C4-2B (cell line): ENCODE data around the gene CYFIP2.

Experiments
- H3K27ac ChIP-seq: fragments of 450-650 bp; 2 replicates; pipeline ENCODE4 v1.5.1; 2017
- ZFX ChIP-seq: fragments of 450-650 bp; IDR thresholded peaks from 2 replicates; pipeline ENCODE4 v1.6.1; 2017
- TF ChIP-seq, protein P1 (sequence below): fragments of 450-650 bp; conservative IDR thresholded peaks from 2 replicates; pipeline ENCODE4 v1.5.1; 2017; ENCODE audit warnings: mild to moderate bottlenecking

CYFIP2 gene

GRCh38 chr5:157371655-157372471 lies 105.9 kb downstream of the CYFIP2 start:
- TF ChIP-seq ZFX = no peak
- TF ChIP-seq, protein P1, sequence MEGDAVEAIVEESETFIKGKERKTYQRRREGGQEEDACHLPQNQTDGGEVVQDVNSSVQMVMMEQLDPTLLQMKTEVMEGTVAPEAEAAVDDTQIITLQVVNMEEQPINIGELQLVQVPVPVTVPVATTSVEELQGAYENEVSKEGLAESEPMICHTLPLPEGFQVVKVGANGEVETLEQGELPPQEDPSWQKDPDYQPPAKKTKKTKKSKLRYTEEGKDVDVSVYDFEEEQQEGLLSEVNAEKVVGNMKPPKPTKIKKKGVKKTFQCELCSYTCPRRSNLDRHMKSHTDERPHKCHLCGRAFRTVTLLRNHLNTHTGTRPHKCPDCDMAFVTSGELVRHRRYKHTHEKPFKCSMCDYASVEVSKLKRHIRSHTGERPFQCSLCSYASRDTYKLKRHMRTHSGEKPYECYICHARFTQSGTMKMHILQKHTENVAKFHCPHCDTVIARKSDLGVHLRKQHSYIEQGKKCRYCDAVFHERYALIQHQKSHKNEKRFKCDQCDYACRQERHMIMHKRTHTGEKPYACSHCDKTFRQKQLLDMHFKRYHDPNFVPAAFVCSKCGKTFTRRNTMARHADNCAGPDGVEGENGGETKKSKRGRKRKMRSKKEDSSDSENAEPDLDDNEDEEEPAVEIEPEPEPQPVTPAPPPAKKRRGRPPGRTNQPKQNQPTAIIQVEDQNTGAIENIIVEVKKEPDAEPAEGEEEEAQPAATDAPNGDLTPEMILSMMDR = no peak
- no peak overlapping the region for H3K27ac ChIP-seq

- H3K27ac ChIP-seq = no peak overlapping the region
These were observed 106.5 kb downstream of the CYFIP2 start for GRCh38 chr5:157372472-157372822.

GRCh38 chr5:157378509-157378908 lies 112.6 kb downstream of the CYFIP2 start:
- no peak for TF ChIP-seq ZFX
- TF ChIP-seq, protein P1 = peak; percentile 18
- H3K27ac ChIP-seq = no peak overlapping the region

More at GRCh38 chr5:157372472-157372822, 106.5 kb downstream of the CYFIP2 start:
- TF ChIP-seq, protein P1 = no peak
- TF ChIP-seq ZFX = no peak

GRCh38 chr5:157379983-157380382 lies 114.1 kb downstream of the CYFIP2 start:
- TF ChIP-seq, protein P1 = no peak
- no peak for TF ChIP-seq ZFX
- H3K27ac ChIP-seq = no peak overlapping the region

DNA sequence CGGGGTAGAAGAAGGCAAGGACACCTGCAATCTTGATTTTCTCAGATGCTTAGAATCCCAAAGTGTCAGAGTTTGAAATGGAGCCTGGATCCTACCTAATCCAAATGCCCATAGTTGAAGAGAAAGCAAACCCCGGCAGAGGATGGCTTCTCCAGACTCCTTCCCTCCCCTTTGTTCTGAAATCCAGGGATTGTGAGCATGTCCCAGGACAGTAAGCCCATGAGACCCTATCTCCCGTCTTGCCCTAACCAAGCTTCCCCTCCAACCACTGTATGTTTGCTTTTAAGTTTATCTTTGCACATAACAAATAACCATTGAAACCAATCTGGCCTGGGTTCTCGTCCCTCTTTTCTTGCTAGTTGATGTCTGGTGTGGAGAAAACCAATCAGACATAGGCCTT lies 115.8 kb downstream of the CYFIP2 start:
- TF ChIP-seq, protein P1 = no peak
- TF ChIP-seq ZFX = no peak
- H3K27ac ChIP-seq = no peak overlapping the region

GRCh38 chr5:157382996-157383800 lies 117.3 kb downstream of the CYFIP2 start:
- H3K27ac ChIP-seq = no peak overlapping the region

More at GRCh38 chr5:157382996-157383800, 117.3 kb downstream of the CYFIP2 start:
- no peak for TF ChIP-seq ZFX
- TF ChIP-seq, protein P1 = no peak
